ENCODE data around the gene ZNF587B.
"Not testable (repeated sequence)": the region's sequence is repeated elsewhere in the genome, so short reads cannot be mapped to it uniquely, and the experiment has no call there.

ZNF587B gene

DNA sequence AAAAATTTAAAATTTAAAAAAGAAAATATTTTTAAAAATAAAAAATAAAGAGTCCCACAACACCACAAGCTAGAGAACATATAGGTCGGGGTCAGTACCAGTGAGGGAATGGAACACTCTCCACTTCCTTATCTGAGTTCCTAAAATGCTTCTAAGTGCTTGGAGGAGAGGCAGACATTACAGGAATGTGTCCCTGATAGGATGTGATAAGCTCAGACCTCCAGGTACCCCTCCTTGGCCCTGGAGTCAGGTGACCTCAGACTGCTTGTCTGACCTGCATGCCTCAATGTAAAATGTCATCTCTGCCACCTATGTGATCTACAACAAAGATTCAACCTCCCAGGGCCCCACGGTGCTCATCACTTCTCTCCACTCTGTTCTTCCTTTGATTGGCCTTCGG, 55.9 kb downstream of the ZNF587B start:
- no peak overlapping the region for H3K27ac ChIP-seq

DNA sequence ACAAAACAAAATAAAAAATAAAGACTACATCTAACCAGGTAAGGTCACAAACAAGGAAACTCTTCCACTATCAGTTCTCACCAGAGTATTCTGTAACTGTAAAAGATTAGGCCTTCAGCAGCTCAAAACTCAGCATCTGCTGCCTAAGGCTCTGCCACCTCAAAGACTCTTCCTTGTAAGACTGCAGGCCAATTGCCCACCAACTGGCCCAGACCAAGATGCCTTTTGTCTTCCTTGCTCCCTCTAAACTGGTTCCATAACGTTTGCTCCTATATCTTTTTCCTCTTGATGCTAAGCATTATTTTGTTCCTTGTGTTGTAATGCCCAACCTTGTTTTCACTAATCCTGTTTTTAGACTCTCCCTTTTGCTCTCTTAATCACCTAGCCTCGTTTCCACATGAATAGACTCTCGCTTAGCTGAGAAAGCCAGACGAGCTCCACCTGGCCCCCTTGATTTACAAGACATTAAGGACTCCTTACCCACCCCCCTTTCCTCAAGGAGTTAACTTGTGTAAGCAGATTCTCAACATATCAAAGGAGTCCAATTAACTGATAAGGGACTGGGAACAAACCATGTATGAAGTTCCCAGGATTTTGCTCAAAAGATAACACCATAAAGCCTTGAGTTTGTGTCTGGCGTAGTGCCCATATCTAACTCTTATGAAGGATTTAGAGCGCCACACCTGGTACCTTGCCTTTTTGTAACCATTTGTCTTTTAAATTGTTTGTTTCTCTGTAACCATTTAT, 57.3 kb downstream of the ZNF587B start:
- no peak overlapping the region for H2AFZ ChIP-seq (ENCODE audit: low read depth)
- TF ChIP-seq, protein P1, sequence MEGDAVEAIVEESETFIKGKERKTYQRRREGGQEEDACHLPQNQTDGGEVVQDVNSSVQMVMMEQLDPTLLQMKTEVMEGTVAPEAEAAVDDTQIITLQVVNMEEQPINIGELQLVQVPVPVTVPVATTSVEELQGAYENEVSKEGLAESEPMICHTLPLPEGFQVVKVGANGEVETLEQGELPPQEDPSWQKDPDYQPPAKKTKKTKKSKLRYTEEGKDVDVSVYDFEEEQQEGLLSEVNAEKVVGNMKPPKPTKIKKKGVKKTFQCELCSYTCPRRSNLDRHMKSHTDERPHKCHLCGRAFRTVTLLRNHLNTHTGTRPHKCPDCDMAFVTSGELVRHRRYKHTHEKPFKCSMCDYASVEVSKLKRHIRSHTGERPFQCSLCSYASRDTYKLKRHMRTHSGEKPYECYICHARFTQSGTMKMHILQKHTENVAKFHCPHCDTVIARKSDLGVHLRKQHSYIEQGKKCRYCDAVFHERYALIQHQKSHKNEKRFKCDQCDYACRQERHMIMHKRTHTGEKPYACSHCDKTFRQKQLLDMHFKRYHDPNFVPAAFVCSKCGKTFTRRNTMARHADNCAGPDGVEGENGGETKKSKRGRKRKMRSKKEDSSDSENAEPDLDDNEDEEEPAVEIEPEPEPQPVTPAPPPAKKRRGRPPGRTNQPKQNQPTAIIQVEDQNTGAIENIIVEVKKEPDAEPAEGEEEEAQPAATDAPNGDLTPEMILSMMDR (conservative IDR thresholded peaks at IDR 0.05; ENCODE audit: low read depth, low read length): no peak
- 0 out of 2 replicates have a peak, but pooled peaks cover 3% of the 10 kb centered on the region for H3K79me2 ChIP-seq (ENCODE audit: insufficient read depth, low read depth)
- H3K27ac ChIP-seq: no peak overlapping the region
- H3K4me2 ChIP-seq: no peak overlapping the region
- H3K4me1 ChIP-seq (ENCODE audit: low read depth, poor library complexity, severe bottlenecking): no peaks in the 10 kb centered on the region
- no peak overlapping the region for H3K4me3 ChIP-seq (IDR thresholded peaks at IDR 0.05; ENCODE audit: insufficient read depth, low read depth, low read length)
- no peaks in the 10 kb centered on the region for H3K36me3 ChIP-seq (ENCODE audit: insufficient read depth)
- no peaks in the 10 kb centered on the region for H3K27me3 ChIP-seq (ENCODE audit: insufficient read depth, low read depth)
- H4K20me1 ChIP-seq (ENCODE audit: insufficient read depth): no peaks in the 10 kb centered on the region
- H3K9ac ChIP-seq: no peak overlapping the region

More for the DNA sequence above, 55.9 kb downstream of the ZNF587B start:
- H3K36me3 ChIP-seq (ENCODE audit: insufficient read depth): no peaks in the 10 kb centered on the region
- H2AFZ ChIP-seq (ENCODE audit: low read depth): no peak overlapping the region
- no peaks in the 10 kb centered on the region for H4K20me1 ChIP-seq (ENCODE audit: insufficient read depth)
- TF ChIP-seq, protein P1 (conservative IDR thresholded peaks at IDR 0.05; ENCODE audit: low read depth, low read length): no peak
- H3K27me3 ChIP-seq (ENCODE audit: insufficient read depth, low read depth): no peaks in the 10 kb centered on the region
- no peak overlapping the region for H3K9ac ChIP-seq
- H3K79me2 ChIP-seq (ENCODE audit: insufficient read depth, low read depth): 0 out of 2 replicates have a peak, but pooled peaks cover 3% of the 10 kb centered on the region
- no peak overlapping the region for H3K4me2 ChIP-seq
- H3K4me1 ChIP-seq (ENCODE audit: low read depth, poor library complexity, severe bottlenecking): no peaks in the 10 kb centered on the region
- no peak overlapping the region for H3K4me3 ChIP-seq (IDR thresholded peaks at IDR 0.05; ENCODE audit: insufficient read depth, low read depth, low read length)

DNA sequence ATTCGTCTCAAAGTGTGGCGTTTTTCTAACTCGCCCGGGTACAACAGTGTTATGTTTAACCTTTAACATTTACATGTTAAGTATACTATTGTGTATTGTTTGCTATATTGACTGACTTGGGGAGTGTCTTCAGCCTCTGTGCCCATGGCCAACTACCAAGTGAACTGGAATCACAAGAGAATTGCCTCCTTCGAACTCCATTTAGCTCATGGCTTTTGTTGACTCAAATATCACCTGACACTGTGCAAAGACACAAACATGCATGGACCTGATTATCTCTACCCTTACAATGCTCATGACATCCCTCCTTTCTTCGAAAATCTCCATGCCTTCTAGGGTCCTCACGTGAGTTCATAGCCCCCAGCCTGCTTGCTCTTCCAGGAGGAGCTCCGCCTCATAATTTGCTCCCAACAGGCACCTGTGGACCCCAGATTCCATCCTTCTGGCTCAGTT, 58.0 kb downstream of the ZNF587B start:
- no peak overlapping the region for H3K4me2 ChIP-seq
- no peaks in the 10 kb centered on the region for H4K20me1 ChIP-seq (ENCODE audit: insufficient read depth)
- H3K27me3 ChIP-seq (ENCODE audit: insufficient read depth, low read depth): no peaks in the 10 kb centered on the region
- H3K79me2 ChIP-seq (ENCODE audit: insufficient read depth, low read depth): 0 out of 2 replicates have a peak, but pooled peaks cover 3% of the 10 kb centered on the region
- no peak overlapping the region; the same call in 1 of the 2 replicates for H2AFZ ChIP-seq (ENCODE audit: low read depth)
- no peaks in the 10 kb centered on the region for H3K36me3 ChIP-seq (ENCODE audit: insufficient read depth)
- H3K27ac ChIP-seq: no peak overlapping the region
- H3K4me3 ChIP-seq (IDR thresholded peaks at IDR 0.05; ENCODE audit: insufficient read depth, low read depth, low read length): no peak overlapping the region
- peak overlapping the region; percentile 22; the same call in 1 of the 2 replicates for H3K9ac ChIP-seq
- H3K4me1 ChIP-seq (ENCODE audit: low read depth, poor library complexity, severe bottlenecking): no peaks in the 10 kb centered on the region
- TF ChIP-seq, protein P1 (conservative IDR thresholded peaks at IDR 0.05; ENCODE audit: low read depth, low read length): no peak

DNA sequence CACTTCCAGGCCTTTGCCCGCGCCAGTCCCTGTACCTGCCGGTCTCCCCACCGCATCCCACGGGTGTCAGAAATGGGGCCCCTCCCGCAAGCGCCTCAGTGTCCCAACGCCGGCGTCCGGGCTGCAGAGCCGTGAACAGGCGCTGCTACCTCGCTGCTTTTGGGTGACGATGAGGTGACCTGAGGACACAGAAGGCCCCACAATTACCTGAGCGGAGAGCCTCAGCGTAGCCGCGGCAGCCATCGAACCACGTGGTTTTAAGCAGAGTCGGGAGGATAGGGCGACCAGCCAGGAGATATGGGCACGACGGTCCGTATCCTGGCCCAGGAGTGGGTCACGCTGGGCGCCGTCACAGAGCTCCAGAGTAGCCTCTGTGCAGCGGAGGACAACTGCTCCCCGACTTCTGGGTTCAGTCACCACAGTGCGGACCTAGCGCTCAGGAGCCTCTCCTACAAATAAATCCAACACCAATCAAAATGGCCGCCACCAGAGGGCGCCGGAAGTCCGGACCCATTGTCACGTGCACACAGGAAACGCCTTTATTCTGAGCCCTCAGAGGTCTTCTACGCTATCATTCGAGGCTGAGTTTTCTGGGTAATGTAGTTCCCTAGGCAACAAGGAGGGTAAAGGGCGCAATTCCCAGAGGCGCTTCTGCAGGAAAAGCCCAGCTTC, 58.6 kb downstream of the ZNF587B start, which contains the start of gene ZNF814:
Gene ZNF814 (minus strand): TSS at position 478 of the 672 bp plus-strand sequence. CDS start 235 bp downstream, at position 243.
- H3K4me1 ChIP-seq (ENCODE audit: low read depth, poor library complexity, severe bottlenecking): no peaks in the 10 kb centered on the region
- no peak within 1 kb of the TSS; the same call in 1 of the 2 replicates for H2AFZ ChIP-seq (ENCODE audit: low read depth)
- H3K79me2 ChIP-seq (ENCODE audit: insufficient read depth, low read depth): 0 out of 2 replicates have a peak, but pooled peaks cover 3% of the 10 kb centered on the region
- no peaks in the 10 kb centered on the region for H3K27me3 ChIP-seq (ENCODE audit: insufficient read depth, low read depth)
- H3K9ac ChIP-seq: peak within 1 kb of the TSS; percentile 22; the same call in 1 of the 2 replicates
- no peak within 1 kb of the TSS for H3K27ac ChIP-seq
- no peaks in the 10 kb centered on the region for H3K36me3 ChIP-seq (ENCODE audit: insufficient read depth)
- no peaks in the 10 kb centered on the region for H4K20me1 ChIP-seq (ENCODE audit: insufficient read depth)
- H3K4me2 ChIP-seq: no peak within 1 kb of the TSS
- TF ChIP-seq, protein P1 (conservative IDR thresholded peaks at IDR 0.05; ENCODE audit: low read depth, low read length): no peak; the same call in 1 of the 2 replicates
- no peak within 1 kb of the TSS for H3K4me3 ChIP-seq (IDR thresholded peaks at IDR 0.05; ENCODE audit: insufficient read depth, low read depth, low read length)

DNA sequence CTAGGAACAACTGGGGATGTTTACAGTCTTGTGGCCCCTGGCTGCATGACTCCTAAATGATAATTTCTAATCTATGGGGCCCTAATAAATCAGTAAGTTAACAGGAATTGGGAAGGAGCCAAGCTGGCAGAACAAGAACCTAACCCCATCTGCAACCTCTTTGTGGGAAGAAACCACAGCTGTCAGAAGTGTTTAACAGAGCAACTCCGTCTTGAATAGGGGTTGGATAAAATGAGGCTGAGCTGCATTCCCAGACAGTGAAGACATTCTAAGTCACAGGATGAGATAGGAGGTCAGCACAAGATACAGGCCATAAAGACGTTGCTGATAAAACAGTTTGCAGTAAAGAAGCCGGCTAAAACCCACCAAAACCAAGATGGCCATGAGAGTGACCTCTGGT, 60.6 kb downstream of the ZNF587B start:
- H4K20me1 ChIP-seq (ENCODE audit: insufficient read depth); H3K79me2 ChIP-seq (ENCODE audit: insufficient read depth, low read depth); H3K36me3 ChIP-seq (ENCODE audit: insufficient read depth); H2AFZ ChIP-seq (ENCODE audit: low read depth); H3K9ac ChIP-seq; H3K4me2 ChIP-seq; H3K27ac ChIP-seq; H3K4me3 ChIP-seq (IDR thresholded peaks at IDR 0.05; ENCODE audit: insufficient read depth, low read depth, low read length); H3K27me3 ChIP-seq (ENCODE audit: insufficient read depth, low read depth); H3K4me1 ChIP-seq (ENCODE audit: low read depth, poor library complexity, severe bottlenecking): not testable (repeated sequence)
